Stimulated activated CD8-positive, alpha-beta memory T cell treated with anti-CD3 and anti-CD28 coated beads, Interleukin-7, amount 100 ng/mL, for 48 hours (primary cell): ENCODE data around the gene SNX9.

Source experiments
- DNase-seq, 2 donors: peaks; one replicate each; pipeline ENCODE4 v3.0.0-alpha.2; 2020; ENCODE audit warnings: low read depth in 1 of 2; ENCODE audit errors: extremely low read depth in 1 of 2

The SNX9 gene

DNA sequence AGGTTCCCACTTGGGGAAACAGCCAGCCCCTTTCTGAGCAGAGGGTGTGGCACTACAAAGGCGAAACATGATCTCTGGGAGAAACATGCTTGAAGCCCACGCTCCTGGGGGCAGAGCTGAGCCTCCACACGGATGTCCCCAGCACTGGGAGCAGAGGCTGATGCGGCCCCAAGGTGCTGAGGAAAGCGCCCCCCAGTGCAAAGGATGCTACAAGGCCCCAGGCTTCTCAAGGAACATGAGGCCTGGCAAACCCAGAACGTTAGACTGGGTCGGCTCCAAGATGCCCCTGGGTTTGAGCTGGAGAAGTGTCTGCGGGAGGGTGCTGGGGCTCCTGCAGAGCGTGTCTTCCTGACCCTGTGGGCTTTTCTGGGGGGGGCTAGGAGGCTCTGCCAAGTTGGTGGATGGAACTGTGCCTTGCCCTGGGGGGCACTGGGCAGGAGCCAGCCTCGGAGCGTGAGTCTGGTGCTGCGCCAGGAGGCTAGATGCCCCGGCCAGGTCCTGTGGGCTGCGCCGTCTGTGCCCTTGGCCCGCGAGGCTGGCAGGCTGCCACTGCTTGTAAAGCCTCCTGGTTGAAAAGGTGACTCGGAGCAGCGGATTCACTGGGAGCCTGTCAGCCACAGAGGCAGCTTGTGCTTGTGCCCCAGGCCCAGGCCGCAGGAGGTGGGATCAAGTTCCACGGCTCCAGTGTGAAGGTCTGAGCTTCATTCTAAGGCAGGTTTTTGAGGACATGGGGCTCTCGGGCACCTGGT, 166.7 kb downstream of the SNX9 start:
- DNase-seq: no peak

DNA sequence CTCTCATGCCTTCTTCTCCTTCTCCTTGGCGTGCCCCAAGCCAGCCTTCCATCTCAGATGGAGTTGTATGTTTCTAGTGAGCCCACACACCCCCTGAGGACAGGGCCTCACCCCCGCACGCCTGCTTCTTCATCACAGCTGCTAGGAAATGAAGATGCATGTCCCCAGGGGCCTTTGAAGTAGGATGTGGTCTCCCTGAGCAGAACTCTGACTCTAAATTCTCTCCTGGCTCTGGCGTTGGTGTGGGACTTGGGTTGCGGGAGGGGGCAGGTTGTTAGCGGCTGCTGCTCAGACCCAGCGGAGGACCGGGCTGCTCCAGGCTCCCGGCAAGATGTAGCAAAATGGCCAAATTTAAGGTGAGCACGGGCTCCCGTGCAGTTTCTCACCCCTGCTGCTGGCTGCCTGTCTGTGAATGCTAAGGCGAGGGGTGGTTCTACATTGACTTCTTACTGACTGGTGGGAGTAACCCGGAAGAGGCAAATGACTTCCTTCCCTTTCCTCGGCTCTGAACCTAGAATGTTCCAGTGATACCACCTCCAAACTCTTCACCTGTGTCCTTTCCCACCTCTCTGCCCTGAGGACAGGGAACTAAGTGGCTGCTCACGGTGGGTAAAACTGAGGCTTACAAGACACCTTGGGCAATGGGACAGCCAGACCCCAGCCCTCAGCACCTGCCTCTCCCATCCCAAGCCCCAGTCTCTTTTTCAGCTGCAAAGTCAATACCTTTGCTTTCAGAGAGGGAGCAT, 167.4 kb downstream of the SNX9 start:
- DNase-seq: no peak

DNA sequence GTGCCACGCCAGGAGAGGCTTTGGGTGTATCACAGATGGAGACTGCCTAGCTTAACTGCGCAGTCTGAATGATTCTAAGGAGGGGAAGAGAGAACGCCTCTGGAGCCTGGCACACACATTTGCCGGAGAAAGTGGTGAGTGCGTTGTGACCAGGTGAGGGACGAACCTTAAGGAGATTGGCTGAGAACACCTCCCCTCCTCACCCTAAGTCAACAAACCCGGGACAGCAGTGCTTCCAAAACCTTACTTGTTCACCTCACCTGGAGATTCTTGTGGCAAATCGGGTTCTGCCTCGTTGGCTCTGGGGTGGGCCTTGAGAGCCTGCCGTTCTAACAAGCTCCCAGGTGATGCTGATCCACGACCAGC, 168.0 kb downstream of the SNX9 start:
- DNase-seq: no peak

DNA sequence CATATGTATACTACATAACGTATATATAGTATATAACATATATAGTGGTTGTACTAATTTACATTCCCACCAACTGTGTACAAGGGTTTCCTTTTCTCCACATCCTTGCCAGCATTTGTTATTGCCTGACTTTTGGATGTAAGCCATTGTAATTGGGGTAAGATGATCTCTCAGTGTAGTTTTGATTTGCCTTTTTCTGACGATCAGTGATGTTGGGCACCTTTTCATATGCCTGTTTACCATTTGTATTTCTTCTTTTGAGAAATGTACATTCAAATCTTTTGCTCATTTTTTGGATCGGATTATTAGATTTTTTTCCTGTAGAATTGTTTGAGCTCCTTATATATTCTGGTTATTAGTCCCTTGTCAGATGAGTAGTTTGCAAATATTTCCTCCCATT, 170.0 kb downstream of the SNX9 start:
- DNase-seq: no peak

DNA sequence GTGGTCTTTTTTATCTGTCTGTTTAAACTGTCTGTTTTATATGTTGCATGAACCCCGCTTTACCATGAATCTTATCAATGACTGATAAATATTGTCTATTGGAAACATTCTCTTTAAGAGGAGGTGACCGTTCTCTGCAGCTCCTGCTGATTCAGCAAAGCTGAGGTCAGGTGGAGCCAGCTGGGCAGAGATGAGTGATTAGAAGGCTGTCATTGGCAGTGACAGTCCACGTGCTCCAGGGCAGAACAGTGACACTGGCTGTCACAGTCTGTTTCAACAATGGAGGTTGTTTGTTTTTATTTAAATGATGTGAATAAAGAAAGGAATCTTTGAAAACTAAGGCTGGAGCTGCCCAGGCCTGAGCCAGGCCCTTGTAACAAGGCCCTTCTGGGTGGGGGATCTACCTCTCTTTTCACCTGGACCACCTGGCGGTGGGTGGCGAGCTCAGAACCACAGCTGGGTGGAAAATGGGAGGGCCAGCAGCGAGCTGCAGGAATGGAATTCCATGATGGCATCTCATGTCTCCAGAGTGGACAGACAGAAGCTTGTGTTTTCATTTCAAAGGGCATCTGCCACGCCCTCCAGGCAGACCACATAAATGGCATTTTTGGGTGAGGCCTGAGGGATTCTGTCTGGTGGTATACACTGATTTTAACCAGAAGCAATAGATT, 171.2 kb downstream of the SNX9 start:
- no peak for DNase-seq
